Left renal cortex interstitium (tissue), 4 donors: ENCODE data around the gene SLC27A4. TPM values are rescaled to one million over a fixed set of nuclear protein-coding genes. Genes with fewer than 3 reads are reported as not detected.

Experiments used
- polyA plus RNA-seq, 4 donors: library from polyadenylated mRNA; unstranded; fragments of 120-200 nt; gene quantifications; one replicate each; pipeline ENCODE4 v1.2.1, GENCODE V29; 2013; ENCODE audit not compliant: insufficient read length in 4 of 4

The SLC27A4 gene
- polyA plus RNA-seq, 4 donors = 15.9 to 24.9 (median 21.9) TPM

Other genes with a start within 250 kb of the SLC27A4 start
- 10 to 100 TPM; 36.7 to 71.6 (median 58.3) TPM for gene PTGES2, start 212.8 kb upstream of the SLC27A4 start, polyA plus RNA-seq
- gene LCN2, start 191.1 kb upstream of the SLC27A4 start, polyA plus RNA-seq = 1 to 10 TPM in 3 of 4 donors, under 1 TPM in 1; 0.29 to 1.8 (median 1.1) TPM
- gene BBLN, start 180.3 kb upstream of the SLC27A4 start, polyA plus RNA-seq = 10 to 100 TPM; 35.1 to 69.6 (median 56.1) TPM
- 100 to 1,000 TPM; 101 to 163 (median 131) TPM for gene CIZ1, start 149.0 kb upstream of the SLC27A4 start, polyA plus RNA-seq
- gene DNM1, start 137.1 kb upstream of the SLC27A4 start, polyA plus RNA-seq = 100 to 1,000 TPM in 2 of 4 donors, 10 to 100 TPM in 2; 58.1 to 246 (median 139) TPM
- gene GOLGA2, start 64.5 kb upstream of the SLC27A4 start, polyA plus RNA-seq = 100 to 1,000 TPM in 2 of 4 donors, 10 to 100 TPM in 2; 69.1 to 113 (median 87.1) TPM
- 10 to 100 TPM; 29.2 to 37.0 (median 33.2) TPM for gene SWI5, start 64.3 kb upstream of the SLC27A4 start, polyA plus RNA-seq
- gene TRUB2, start 18.1 kb upstream of the SLC27A4 start, polyA plus RNA-seq = 10 to 100 TPM; 38.3 to 41.3 (median 39.9) TPM
- gene COQ4, start 17.7 kb upstream of the SLC27A4 start, polyA plus RNA-seq = 10 to 100 TPM; 52.6 to 95.2 (median 79.7) TPM
- gene URM1, start 30.8 kb downstream of the SLC27A4 start, polyA plus RNA-seq = 10 to 100 TPM; 52.6 to 71.2 (median 57.7) TPM
- 10 to 100 TPM; 35.4 to 55.8 (median 47.5) TPM for gene CERCAM, start 80.3 kb downstream of the SLC27A4 start, polyA plus RNA-seq
- 10 to 100 TPM; 36.0 to 57.2 (median 46.6) TPM for gene ODF2, start 115.5 kb downstream of the SLC27A4 start, polyA plus RNA-seq
- gene GLE1, start 164.2 kb downstream of the SLC27A4 start, polyA plus RNA-seq = 10 to 100 TPM; 27.9 to 30.9 (median 29.9) TPM
- gene SPTAN1, start 212.1 kb downstream of the SLC27A4 start, polyA plus RNA-seq = 100 to 1,000 TPM; 286 to 440 (median 375) TPM